Neural progenitor cell (in vitro differentiated cells): ENCODE measurements around the gene ZNF691.

ENCODE experiments used
- EZH2 ChIP-seq: fragments of 200-600 bp; sonication (generic); IDR thresholded peaks from 2 replicates; pipeline ENCODE4 v1.6.1; 2017; ENCODE audit warnings: antibody characterized with exemption, mild to moderate bottlenecking, moderate library complexity
- TF ChIP-seq, protein P1 (sequence below): fragments of 200-600 bp; sonication (generic); IDR thresholded peaks from 2 replicates; pipeline ENCODE4 v1.5.1; 2017; ENCODE audit warnings: antibody characterized with exemption, mild to moderate bottlenecking

DNA sequence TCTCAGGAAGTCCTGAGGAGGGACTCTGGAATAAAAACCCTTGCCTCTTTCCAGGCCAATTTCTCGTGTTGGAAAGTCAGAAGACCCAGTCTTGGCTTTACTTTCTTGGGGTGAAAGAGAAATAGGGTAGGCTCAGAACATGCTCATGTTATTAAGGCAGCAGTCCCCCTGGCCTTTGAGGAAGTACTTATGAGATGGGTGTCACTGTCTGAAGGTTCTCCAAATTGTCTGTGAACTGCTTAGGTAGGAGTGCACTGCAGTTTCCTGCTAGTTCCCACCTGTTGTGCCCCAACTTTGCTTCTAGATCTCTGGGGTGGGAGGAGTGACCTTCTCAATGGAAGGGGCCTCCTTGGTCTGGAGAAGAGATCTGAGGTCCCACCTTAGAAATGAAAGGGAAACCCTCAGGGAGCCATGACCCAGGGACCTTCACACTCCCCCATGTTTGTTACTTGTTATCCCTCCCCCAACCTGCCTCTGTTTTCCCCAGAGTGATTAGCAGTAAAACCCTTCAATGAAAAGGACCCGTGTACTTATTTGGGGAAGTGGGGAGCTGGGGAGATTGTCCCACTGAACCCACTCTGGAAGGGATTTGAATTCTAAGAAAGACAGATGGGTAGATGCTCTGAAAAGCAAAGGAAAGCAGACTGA, 5.7 kb downstream of the ZNF691 start:
- TF ChIP-seq, protein P1, sequence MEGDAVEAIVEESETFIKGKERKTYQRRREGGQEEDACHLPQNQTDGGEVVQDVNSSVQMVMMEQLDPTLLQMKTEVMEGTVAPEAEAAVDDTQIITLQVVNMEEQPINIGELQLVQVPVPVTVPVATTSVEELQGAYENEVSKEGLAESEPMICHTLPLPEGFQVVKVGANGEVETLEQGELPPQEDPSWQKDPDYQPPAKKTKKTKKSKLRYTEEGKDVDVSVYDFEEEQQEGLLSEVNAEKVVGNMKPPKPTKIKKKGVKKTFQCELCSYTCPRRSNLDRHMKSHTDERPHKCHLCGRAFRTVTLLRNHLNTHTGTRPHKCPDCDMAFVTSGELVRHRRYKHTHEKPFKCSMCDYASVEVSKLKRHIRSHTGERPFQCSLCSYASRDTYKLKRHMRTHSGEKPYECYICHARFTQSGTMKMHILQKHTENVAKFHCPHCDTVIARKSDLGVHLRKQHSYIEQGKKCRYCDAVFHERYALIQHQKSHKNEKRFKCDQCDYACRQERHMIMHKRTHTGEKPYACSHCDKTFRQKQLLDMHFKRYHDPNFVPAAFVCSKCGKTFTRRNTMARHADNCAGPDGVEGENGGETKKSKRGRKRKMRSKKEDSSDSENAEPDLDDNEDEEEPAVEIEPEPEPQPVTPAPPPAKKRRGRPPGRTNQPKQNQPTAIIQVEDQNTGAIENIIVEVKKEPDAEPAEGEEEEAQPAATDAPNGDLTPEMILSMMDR, result no peak
- TF ChIP-seq EZH2, result no peak
